Daoy (cell line): Measurements from ENCODE around the gene CCDC50. TPM values are rescaled to one million over a fixed set of nuclear protein-coding genes. Genes with fewer than 3 reads are reported as not detected.

Experiments used
- DNase-seq: peaks from one replicate; pipeline ENCODE4 v3.0.0-alpha.2; 2015; ENCODE audit warnings: low read depth
- total RNA-seq: library from RNA; depleted of rRNA; stranded (reverse); fragments of >200 nt; shearing (Covaris generic); gene quantifications from 2 replicates; pipeline ENCODE4 v1.2.3, GENCODE V29; 2014; rRNA removed

CCDC50 gene
- 151 and 167 TPM in 2 replicates for total RNA-seq

- peak; percentile 85 for DNase-seq
Observed at GRCh38 chr3:191328962-191329653, at the start of gene CCDC50. TSS of gene CCDC50 (plus strand) at chr3:191329394. CDS start at chr3:191329675, 281 bp downstream.

GRCh38 chr3:191280111-191280510 lies 49.1 kb upstream of the CCDC50 start:
- no peak for DNase-seq

GRCh38 chr3:191280882-191281281 lies 48.3 kb upstream of the CCDC50 start:
- no peak for DNase-seq

GRCh38 chr3:191282251-191283185 lies 46.7 kb upstream of the CCDC50 start:
- DNase-seq = no peak

GRCh38 chr3:191283400-191283799 lies 45.8 kb upstream of the CCDC50 start:
- DNase-seq = no peak

- peak; percentile 8 for DNase-seq
Observed at GRCh38 chr3:191290311-191291025, 38.7 kb upstream of the CCDC50 start.

- DNase-seq = no peak
Observed at GRCh38 chr3:191292243-191293015, 36.8 kb upstream of the CCDC50 start.

GRCh38 chr3:191294291-191294690 lies 34.9 kb upstream of the CCDC50 start:
- DNase-seq = no peak

- DNase-seq = no peak
Observed at GRCh38 chr3:191296041-191296541, 33.1 kb upstream of the CCDC50 start.

GRCh38 chr3:191298846-191299245 lies 30.3 kb upstream of the CCDC50 start:
- no peak for DNase-seq

GRCh38 chr3:191300422-191300821 lies 28.8 kb upstream of the CCDC50 start:
- no peak for DNase-seq

- DNase-seq = no peak
Observed at GRCh38 chr3:191301017-191301416, 28.2 kb upstream of the CCDC50 start.

- no peak for DNase-seq
Observed at GRCh38 chr3:191301782-191302411, 27.3 kb upstream of the CCDC50 start.

GRCh38 chr3:191302451-191302850 lies 26.7 kb upstream of the CCDC50 start:
- DNase-seq = no peak

- DNase-seq = no peak
Observed at GRCh38 chr3:191303596-191303995, 25.6 kb upstream of the CCDC50 start.

- DNase-seq = no peak
Observed at GRCh38 chr3:191306428-191306827, 22.8 kb upstream of the CCDC50 start.

GRCh38 chr3:191307341-191307740 lies 21.9 kb upstream of the CCDC50 start:
- no peak for DNase-seq

GRCh38 chr3:191313296-191313695 lies 15.9 kb upstream of the CCDC50 start:
- DNase-seq = no peak

GRCh38 chr3:191314109-191314728 lies 15.0 kb upstream of the CCDC50 start:
- no peak for DNase-seq
